Upper lobe of left lung (tissue), 6 donors: ENCODE measurements around the gene CAMK1G. TPM values are rescaled to one million over a fixed set of nuclear protein-coding genes. Genes with fewer than 3 reads are reported as not detected.
A peak's percentile ranks its signal among the peaks of the same experiment; 100 is the strongest.

ENCODE experiments used
- ATAC-seq, 2 donors: fragments of 200-7000 bp; cut with Tn5 transposase; one replicate each; pipeline ENCODE4 v1.9.1; 2022; ENCODE audit warnings: mild to moderate bottlenecking in 2 of 2, moderate library complexity in 2 of 2; ENCODE audit not compliant: low FRiP score in 2 of 2
- DNase-seq, 2 donors: peaks; one replicate each; pipeline ENCODE4 v3.0.0-alpha.2; 2019 to 2020
- H3K27ac ChIP-seq, 4 donors: fragments of 200-600 bp; sonication (generic); one replicate each; pipeline ENCODE4 v1.5.1; 2016 to 2019
- H3K27me3 ChIP-seq, 4 donors: fragments of 200-600 bp; sonication (generic); one replicate each; pipeline ENCODE4 v1.5.1; 2017 to 2019
- H3K36me3 ChIP-seq, 4 donors: fragments of 200-600 bp; sonication (generic); one replicate each; pipeline ENCODE4 v1.5.1; 2016 to 2019
- H3K4me1 ChIP-seq, 4 donors: fragments of 200-600 bp; sonication (generic); one replicate each; pipeline ENCODE4 v1.5.1; 2018 to 2019
- H3K4me3 ChIP-seq, 4 donors: fragments of 200-600 bp; sonication (generic); one replicate each; pipeline ENCODE4 v1.5.1; 2017 to 2019; ENCODE audit warnings: mild to moderate bottlenecking in 2 of 4, moderate library complexity in 1 of 4
- H3K9me3 ChIP-seq, 4 donors: fragments of 200-600 bp; sonication (generic); one replicate each; pipeline ENCODE4 v1.5.1; 2018 to 2019
- EP300 ChIP-seq, 4 donors: sonication (generic); formaldehyde crosslinking; IDR thresholded peaks; one replicate each; pipeline ENCODE4 v1.5.1; 2017; ENCODE audit warnings: antibody characterized with exemption in 4 of 4, control low read depth in 2 of 4
- POLR2A ChIP-seq, 4 donors: fragments of 450-650 bp; IDR thresholded peaks; one replicate each; pipeline ENCODE4 v1.5.1; 2016 to 2017; ENCODE audit warnings: antibody characterized with exemption in 4 of 4, mild to moderate bottlenecking in 2 of 4
- POLR2AphosphoS5 ChIP-seq, 2 donors: sonication (generic); formaldehyde crosslinking; IDR thresholded peaks; one replicate each; pipeline ENCODE4 v1.5.1; 2017; ENCODE audit warnings: antibody characterized with exemption in 2 of 2
- WGBS, 2 donors: methylation state at CpG; one replicate each; pipeline ENCODE4 v1.1.5; 2017 to 2018; 5-methylcytosine and 5-hydroxymethylcytosine counted together
- total RNA-seq, 6 donors: library from RNA; depleted of rRNA in 4 of 6; stranded (reverse); fragments of >200 nt in 4 of 6; gene quantifications; one replicate each; pipeline versions ENCODE4 v1.1.0 to v1.2.1, GENCODE V29; 2016 to 2021
- TF ChIP-seq, protein P1 (sequence below), 6 experiments: fragments of 450-650 bp in 4 of 6; fragments of 200-600 bp in 2 of 6; sonication (generic) in 2 of 6; IDR thresholded peaks; one replicate each; pipeline ENCODE4 v1.5.1; 2016 to 2019; ENCODE audit warnings: antibody characterized with exemption in 6 of 6
- donor health status: DM: no; HTN: no; CAD: no; lungs with moderate emphysema.
- donor health status: DM: no; HTN: yes; CAD: no; lungs with severe emphysema.

The CAMK1G gene
- total RNA-seq, 6 donors from 2014 or later = 0.20 to 0.46 (median 0.30) TPM; not detected in 3

DNA sequence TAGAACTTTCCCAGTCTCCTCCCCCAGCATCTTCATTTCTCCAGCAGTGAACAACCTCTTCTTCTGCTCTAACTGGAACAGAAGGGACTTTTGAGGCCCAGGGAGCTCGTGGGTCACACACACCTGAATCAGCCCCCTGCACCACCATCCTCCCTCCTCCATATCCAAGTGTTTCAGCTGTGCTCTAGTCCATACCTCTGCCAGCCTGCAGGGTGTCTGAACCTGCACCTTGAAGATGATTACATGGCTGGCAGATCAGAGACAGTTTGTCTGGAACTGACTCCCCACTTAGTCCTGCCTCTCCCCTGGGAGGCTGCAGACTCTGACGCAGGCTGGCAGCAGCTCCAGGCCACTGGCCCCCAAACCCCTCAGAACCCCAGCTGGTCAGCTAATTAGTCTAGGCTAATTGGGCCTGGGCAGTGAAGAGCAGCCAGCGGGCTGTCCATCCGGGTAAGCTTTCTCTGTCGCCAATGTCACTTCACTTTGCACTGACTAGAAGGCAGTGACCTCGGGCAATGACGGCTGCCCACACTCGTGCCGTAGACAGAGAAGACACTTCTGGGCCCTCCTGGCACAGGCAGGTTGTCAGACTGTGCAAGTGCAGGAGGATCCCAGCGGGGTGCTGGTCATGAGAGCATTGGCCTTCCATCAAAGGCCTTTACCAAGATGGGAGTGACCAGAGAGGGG lies 12.2 kb downstream of the CAMK1G start:
- TF ChIP-seq POLR2AphosphoS5 (IDR thresholded peaks at IDR 0.05) (no peak), EP300 (IDR thresholded peaks at IDR 0.05) (no peak), POLR2A (IDR thresholded peaks at IDR 0.05) (no peak)
- TF ChIP-seq, protein P1, sequence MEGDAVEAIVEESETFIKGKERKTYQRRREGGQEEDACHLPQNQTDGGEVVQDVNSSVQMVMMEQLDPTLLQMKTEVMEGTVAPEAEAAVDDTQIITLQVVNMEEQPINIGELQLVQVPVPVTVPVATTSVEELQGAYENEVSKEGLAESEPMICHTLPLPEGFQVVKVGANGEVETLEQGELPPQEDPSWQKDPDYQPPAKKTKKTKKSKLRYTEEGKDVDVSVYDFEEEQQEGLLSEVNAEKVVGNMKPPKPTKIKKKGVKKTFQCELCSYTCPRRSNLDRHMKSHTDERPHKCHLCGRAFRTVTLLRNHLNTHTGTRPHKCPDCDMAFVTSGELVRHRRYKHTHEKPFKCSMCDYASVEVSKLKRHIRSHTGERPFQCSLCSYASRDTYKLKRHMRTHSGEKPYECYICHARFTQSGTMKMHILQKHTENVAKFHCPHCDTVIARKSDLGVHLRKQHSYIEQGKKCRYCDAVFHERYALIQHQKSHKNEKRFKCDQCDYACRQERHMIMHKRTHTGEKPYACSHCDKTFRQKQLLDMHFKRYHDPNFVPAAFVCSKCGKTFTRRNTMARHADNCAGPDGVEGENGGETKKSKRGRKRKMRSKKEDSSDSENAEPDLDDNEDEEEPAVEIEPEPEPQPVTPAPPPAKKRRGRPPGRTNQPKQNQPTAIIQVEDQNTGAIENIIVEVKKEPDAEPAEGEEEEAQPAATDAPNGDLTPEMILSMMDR (IDR thresholded peaks at IDR 0.05) = no peak
- H3K27me3 ChIP-seq = no peaks in the 10 kb centered on the region
- H3K36me3 ChIP-seq = no peaks in the 10 kb centered on the region
- 81 to 83% methylated on average over 4 to 9 of the region's 10 CpGs for WGBS, 2 donors
- no peaks in the 10 kb centered on the region for H3K4me1 ChIP-seq
- peak in 1 of 2 donors; percentile 24 for DNase-seq
- no peak for ATAC-seq
- H3K4me3 ChIP-seq = no peak overlapping the region
- no peak overlapping the region for H3K27ac ChIP-seq
- H3K9me3 ChIP-seq = no peaks in the 10 kb centered on the region

DNA sequence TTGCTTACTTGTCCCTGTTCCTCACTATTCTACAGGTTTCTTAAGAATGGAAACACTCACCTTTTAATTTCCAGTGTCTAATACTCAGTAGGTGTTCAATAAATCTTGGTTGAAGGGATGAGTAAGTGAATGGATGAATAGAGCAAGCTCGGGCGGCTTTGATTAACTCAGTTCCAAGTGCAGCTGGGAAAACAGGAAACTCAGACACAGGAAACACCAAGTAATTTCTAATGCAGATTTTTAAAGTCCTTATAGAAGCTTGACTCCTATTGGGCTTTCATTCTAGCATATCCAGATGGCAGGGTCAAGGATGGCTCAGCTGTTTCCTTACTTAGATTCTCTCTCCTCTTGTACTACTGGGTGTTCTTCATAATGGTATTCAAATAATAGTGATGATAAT lies 14.0 kb downstream of the CAMK1G start:
- no peak overlapping the region for H3K27ac ChIP-seq
- no peak overlapping the region for H3K4me3 ChIP-seq
- DNase-seq = no peak
- no peaks in the 10 kb centered on the region for H3K9me3 ChIP-seq
- WGBS, 2 donors = 69 to 70% methylated on average over 2 of the region's 2 CpGs
- no peaks in the 10 kb centered on the region for H3K27me3 ChIP-seq
- H3K36me3 ChIP-seq = no peaks in the 10 kb centered on the region
- TF ChIP-seq, protein P1 (IDR thresholded peaks at IDR 0.05) = no peak
- no peak for TF ChIP-seq POLR2A (IDR thresholded peaks at IDR 0.05)
- TF ChIP-seq EP300 (IDR thresholded peaks at IDR 0.05) = no peak
- TF ChIP-seq POLR2AphosphoS5 (IDR thresholded peaks at IDR 0.05) = no peak
- no peak for ATAC-seq
- H3K4me1 ChIP-seq = no peaks in the 10 kb centered on the region

DNA sequence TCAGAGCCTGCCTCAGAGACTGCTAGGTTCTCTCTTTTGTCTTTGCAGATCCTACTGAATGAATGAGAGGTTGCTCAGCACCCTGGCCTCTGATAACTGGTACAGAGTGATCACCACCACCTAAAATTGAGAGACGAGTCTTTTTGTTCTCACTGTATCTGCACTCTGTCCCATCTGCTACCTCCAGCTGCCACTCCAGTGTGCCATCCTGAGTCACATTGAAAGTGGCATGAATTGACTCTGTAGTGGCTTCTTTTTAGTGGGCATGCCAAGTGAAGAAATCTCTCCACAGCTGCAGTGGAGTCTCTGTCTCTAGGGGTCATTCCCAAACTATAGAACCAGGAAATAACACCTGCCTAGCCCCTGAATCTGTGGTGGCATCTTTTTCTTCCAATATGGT lies 14.7 kb downstream of the CAMK1G start:
- WGBS, 2 donors = 89 to 90% methylated on average over 1 of the region's 1 CpG
- H3K4me3 ChIP-seq = no peak overlapping the region
- no peak for ATAC-seq

DNA sequence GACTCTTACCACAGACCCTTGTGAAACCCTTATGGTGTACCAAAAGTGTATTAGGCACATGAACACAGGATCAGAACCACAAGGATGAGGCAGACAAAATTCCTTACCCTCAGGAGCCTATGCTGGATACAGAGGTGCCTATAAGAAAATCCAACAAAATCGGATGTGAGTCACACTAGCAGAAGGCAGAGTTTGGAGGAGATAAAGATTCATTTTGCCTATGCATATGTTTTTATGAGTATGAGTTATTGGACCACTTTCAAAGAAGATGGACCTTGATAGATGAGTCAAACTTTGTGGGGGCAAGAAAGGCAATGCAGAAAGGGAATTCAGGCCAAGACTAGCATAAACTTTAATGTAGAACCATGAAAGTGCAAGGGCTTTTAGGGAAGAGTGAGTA lies 17.0 kb downstream of the CAMK1G start:
- H3K9me3 ChIP-seq = no peaks in the 10 kb centered on the region
- H3K4me1 ChIP-seq = no peaks in the 10 kb centered on the region
- no peaks in the 10 kb centered on the region for H3K36me3 ChIP-seq
- TF ChIP-seq POLR2A (IDR thresholded peaks at IDR 0.05) (no peak), EP300 (IDR thresholded peaks at IDR 0.05) (no peak), POLR2AphosphoS5 (IDR thresholded peaks at IDR 0.05) (no peak)
- TF ChIP-seq, protein P1 (IDR thresholded peaks at IDR 0.05) = no peak
- H3K4me3 ChIP-seq = no peak overlapping the region
- H3K27me3 ChIP-seq = no peaks in the 10 kb centered on the region
- no peak for DNase-seq
- H3K27ac ChIP-seq = no peak overlapping the region
- ATAC-seq = no peak
- WGBS, 2 donors = 92 to 93% methylated on average over 1 of the region's 1 CpG

More for the DNA sequence above, 14.7 kb downstream of the CAMK1G start:
- no peak overlapping the region for H3K27ac ChIP-seq
- H3K9me3 ChIP-seq = no peaks in the 10 kb centered on the region
- no peak for DNase-seq
- TF ChIP-seq, protein P1 (IDR thresholded peaks at IDR 0.05) = no peak
- TF ChIP-seq POLR2AphosphoS5 (IDR thresholded peaks at IDR 0.05) = no peak
- TF ChIP-seq POLR2A (IDR thresholded peaks at IDR 0.05) = no peak
- no peak for TF ChIP-seq EP300 (IDR thresholded peaks at IDR 0.05)
- no peaks in the 10 kb centered on the region for H3K27me3 ChIP-seq
- H3K4me1 ChIP-seq = no peaks in the 10 kb centered on the region
- no peaks in the 10 kb centered on the region for H3K36me3 ChIP-seq
